GM21619 (cell line): Measurements from ENCODE around the gene CNN2.
A peak's percentile ranks its signal among the peaks of the same experiment; 100 is the strongest.

Experiments
- ATAC-seq: cut with Tn5 transposase; IDR thresholded peaks from one replicate; pipeline ENCODE4 v1.9.1; 2021; ENCODE audit not compliant: unreplicated experiment

The CNN2 gene

DNA sequence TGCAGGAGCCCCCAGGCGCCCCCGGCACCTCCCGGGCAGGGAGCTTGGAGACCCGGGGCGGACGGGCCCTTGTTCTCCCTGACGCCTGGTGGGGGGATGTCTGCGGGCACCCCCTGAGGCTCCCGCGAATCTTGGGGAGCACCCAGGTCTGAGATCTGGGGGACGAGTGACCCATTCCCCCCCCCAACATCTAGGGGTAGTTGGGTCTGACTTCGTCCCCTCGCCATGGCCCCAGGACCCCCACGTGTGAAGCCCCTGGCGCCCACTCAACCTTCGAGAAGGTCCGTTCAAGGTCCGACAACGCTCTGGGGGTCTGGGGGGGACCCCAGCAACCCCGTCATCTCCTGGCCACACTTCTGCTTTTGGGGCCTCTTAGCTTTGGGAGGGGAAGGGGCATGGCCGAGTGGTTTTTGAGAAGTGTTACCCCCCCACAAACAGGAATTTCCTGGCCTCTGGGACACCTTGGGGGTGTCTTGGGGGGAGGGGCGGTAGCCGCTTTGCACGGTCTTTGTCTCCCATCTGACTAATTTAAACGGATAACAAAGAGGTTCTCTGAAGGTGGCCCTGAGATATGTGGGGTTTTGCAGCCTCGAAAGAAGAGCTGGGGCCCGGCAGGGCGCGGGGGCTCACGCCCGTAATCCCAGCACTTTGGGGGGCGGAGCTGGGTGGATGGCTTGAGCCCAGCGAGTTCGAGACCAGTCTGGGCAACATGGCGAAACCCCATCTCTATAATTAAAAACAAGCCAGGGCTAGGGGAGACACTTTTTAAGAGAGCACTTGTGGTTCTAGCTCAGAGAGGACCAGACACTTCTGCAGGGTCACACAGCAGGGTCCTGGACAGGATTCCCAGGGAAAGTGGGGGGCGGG, 608 bp downstream of the CNN2 start:
- ATAC-seq = no peak

- ATAC-seq = no peak
Observed at GRCh38 chr19:1027650-1028061, 1.2 kb downstream of the CNN2 start.

GRCh38 chr19:1028062-1028926, 1.9 kb downstream of the CNN2 start:
- ATAC-seq = no peak

DNA sequence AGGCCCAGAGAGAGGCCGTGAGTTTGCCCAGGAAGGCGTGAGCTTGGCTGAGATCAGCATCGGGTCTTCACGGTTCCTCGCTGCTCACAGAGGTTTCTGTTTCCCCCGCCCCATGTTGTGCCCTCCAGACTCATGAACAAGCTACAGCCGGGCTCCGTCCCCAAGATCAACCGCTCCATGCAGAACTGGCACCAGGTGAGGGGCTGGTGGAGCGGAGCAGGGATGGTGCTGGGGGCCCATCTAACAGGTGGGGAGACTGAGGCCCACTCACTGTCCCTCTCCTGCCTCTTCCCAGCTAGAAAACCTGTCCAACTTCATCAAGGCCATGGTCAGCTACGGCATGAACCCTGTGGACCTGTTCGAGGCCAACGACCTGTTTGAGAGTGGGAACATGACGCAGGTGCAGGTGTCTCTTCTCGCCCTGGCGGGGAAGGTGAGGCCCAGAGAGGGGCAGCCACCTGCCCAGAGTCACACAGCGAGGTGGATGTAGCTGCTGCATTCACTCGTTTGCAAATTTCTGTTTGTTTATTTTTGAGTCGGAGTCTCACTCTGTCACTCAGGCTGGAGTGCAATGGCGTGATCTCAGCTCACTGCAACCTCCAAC, 6.0 kb downstream of the CNN2 start:
- no peak for ATAC-seq

DNA sequence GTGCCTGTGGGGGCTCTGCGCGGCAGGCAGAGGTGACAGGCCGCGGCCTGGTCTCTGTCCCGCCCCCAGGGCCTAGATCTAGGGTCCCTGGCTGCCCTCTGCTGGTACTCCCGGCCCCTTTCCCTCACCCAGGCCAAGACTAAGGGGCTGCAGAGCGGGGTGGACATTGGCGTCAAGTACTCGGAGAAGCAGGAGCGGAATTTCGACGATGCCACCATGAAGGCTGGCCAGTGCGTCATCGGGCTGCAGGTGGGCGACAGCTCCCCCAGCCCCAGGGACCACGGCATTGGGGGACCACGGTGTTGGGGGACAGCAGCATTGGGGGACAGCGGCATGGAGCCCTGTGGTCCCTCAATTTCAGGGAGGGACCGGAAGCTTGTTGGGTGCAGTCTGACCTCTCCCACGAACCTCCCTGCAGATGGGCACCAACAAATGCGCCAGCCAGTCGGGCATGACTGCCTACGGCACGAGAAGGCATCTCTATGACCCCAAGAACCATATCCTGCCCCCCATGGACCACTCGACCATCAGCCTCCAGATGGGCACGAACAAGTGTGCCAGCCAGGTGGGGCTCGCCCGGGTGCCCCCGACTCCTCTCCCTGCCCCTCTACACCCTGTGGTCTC, 9.7 kb downstream of the CNN2 start:
- ATAC-seq = no peak

DNA sequence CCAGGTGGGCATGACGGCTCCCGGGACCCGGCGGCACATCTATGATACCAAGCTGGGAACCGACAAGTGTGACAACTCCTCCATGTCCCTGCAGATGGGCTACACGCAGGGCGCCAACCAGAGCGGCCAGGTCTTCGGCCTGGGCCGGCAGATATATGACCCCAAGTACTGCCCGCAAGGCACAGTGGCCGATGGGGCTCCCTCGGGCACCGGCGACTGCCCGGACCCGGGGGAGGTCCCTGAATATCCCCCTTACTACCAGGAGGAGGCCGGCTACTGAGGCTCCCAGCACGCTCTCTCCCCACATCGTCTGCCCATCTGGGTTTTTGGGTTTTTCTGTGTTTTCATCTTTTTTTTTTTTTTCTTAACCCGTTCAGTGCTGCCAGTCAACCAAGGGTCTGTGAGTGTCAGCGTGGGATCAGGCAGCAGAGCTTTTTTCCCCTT, 11.2 kb downstream of the CNN2 start:
- no peak for ATAC-seq

GRCh38 chr19:1038978-1039645, 12.7 kb downstream of the CNN2 start:
- no peak for ATAC-seq

DNA sequence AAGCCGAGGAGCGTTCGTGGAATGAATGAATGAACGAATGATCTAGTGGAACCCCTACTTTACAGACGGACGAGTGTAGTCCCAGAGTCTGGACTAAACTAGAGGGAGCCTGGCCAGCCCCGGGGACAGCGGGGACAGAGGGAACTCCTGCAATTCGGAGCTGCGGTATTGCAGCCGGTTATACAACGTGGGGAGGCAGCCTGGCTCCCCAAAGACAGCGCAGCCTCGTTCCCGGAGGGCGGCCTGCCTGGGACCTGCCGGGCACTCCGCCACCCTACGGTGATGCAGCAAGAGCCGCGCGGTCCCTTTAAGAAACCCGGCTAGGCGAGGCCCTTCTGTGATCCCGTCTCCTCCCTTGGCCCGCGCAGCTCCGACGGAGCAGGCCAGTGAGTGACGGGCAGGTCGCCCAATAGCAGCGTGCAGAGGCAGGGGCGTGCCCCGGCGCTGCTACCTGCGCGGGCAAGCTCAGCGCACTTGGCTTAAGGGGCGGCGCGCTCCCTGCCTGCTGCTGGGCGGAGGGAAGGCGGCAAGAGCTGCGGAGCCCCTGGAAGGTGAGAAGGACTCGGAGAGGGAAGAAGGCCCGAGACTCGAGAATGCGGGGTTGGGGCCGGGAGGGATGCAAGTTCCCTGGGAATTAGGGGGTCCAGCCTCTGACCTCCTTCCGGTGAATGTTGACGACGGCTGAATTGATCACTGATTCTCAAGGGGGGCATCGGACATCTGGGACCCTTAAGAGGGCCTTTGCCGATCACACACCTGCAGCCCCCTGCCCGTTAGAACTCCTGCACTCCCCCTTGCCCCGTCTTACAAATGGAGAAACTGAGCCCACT, 13.5 kb downstream of the CNN2 start, which contains the start of gene ABCA7:
Gene ABCA7, plus strand, starts transcription at position 462 of the 830 bp plus-strand sequence. CDS start 1,255 bp downstream, outside the sequence.
- ATAC-seq = peak; percentile 63

GRCh38 chr19:1040476-1041271, 14.3 kb downstream of the CNN2 start:
- ATAC-seq = peak; percentile 42

GRCh38 chr19:1041272-1041834, 14.9 kb downstream of the CNN2 start:
- ATAC-seq = no peak

DNA sequence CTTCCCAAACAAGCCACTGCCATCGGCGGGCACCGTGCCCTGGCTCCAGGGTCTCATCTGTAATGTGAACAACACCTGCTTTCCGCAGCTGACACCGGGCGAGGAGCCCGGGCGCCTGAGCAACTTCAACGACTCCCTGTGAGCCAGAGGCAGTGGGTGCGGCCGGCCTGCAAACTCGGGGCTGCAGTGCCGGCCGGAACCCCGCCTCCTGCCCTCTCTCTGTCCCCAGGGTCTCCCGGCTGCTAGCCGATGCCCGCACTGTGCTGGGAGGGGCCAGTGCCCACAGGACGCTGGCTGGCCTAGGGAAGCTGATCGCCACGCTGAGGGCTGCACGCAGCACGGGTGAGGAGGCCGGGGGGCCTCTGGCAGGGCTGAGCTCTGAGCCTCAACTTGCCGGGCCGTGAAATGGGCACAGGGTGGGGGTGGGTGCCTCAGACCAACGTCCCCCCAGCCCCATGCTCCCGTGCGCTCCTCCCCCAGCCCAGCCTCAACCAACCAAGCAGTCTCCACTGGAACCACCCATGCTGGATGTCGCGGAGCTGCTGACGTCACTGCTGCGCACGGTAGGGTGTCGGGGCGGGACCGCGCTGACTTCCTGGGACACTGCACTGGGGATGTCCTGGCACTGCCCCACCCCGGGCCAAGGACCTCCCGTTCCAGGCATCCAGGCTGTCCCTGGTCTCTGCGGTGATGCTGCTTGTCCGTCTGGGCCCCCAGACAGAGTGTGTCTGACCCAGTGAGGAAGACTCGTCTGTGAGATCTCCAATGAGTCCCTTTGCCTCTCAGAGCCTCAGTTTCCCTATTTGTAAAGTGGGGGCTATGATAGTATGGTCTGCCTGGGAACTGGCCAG, 15.7 kb downstream of the CNN2 start:
- ATAC-seq = no peak

GRCh38 chr19:1042689-1043511, 16.5 kb downstream of the CNN2 start:
- no peak for ATAC-seq

DNA sequence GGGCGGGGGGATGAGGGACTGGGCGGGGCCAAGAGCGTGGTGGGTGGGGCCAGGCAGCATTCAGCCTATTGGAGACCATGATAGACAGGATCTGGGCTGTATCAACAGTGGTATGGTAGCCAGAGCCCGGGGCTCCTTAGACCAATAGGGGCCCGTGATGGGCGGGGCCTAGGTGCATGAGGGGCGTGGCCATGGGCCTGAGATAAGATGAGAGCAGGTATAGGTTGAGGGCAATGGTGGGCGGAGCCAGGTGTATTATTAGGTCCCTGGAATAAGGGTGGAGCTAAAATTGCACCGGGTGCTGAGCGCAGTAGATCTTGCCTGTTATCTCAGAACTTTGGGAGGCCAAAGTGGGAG, 18.8 kb downstream of the CNN2 start:
- no peak for ATAC-seq

DNA sequence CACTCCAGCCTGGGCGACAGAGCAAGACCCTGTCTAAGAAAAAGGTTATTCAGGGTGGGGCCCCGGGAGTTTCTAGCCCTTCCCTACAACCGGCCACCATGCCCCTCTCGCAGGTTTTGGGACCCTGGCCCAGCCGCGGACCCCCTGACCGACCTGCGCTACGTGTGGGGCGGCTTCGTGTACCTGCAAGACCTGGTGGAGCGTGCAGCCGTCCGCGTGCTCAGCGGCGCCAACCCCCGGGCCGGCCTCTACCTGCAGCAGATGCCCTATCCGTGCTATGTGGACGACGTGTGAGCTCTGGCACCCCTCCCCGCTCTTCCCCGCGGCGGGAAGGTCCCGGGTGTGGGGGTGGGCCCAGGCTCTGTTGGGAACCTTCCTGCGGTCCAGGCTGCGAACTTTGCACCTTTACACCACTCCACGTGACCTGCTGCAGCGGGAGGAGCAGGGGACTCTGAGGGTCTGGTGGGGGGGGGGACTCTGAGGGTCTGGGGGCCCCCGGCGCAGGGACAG, 19.8 kb downstream of the CNN2 start:
- ATAC-seq = no peak

GRCh38 chr19:1046836-1047695, 20.7 kb downstream of the CNN2 start:
- no peak for ATAC-seq
